Activated naive CD4-positive, alpha-beta T cell treated with anti-CD3 and anti-CD28 coated beads, Interleukin-2, amount 50 U/mL, for 16 hours (primary cell): ENCODE data around the gene GAS7.

Source experiments
- DNase-seq: peaks from one replicate; pipeline ENCODE4 v3.0.0-alpha.2; 2020

Gene GAS7

DNA sequence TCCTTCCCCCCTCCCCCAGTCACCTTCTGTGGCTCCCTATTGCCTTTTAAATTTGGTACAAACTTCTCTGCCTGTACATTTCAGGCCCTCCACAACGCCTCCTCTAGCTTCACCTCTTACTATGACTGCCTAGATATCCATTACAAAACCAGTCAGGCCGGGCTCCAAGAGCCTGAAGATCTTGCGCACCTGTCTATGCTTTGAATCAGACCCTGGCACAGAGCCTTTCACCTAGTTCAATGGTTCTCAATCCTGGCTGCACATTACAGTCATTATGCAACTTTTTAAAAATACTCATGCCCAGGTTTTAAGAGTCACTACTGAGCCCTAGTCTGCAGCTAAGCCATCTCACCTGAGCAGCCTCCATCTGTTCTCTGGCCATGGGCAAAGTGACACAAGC lies 1.6 kb upstream of the GAS7 start:
- DNase-seq, result no peak

- no peak for DNase-seq
These were observed 491 bp downstream of the GAS7 start for GRCh38 chr17:10197721-10198508.

DNA sequence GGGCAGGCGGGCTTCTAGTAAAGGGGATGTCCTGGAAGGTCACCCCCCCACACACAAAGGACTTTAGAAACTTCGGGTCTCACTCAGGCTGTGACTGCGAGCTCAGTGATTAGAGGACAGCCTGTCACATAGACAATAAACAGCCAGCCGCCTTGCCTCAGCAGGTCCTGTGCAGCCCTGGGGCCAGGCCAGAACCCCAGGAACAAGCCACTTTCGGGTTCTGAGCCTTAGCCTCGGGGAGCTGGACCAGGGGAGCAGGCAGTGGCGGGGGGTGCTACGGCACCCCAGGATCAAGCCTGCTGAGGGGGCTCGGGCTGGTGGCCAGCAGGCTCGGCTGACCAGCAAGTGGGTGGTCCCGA lies 1.1 kb downstream of the GAS7 start:
- DNase-seq, result no peak

GRCh38 chr17:10196941-10197340 lies 1.5 kb downstream of the GAS7 start:
- no peak for DNase-seq

GRCh38 chr17:10196384-10196895 lies 2.0 kb downstream of the GAS7 start:
- DNase-seq, result no peak

DNA sequence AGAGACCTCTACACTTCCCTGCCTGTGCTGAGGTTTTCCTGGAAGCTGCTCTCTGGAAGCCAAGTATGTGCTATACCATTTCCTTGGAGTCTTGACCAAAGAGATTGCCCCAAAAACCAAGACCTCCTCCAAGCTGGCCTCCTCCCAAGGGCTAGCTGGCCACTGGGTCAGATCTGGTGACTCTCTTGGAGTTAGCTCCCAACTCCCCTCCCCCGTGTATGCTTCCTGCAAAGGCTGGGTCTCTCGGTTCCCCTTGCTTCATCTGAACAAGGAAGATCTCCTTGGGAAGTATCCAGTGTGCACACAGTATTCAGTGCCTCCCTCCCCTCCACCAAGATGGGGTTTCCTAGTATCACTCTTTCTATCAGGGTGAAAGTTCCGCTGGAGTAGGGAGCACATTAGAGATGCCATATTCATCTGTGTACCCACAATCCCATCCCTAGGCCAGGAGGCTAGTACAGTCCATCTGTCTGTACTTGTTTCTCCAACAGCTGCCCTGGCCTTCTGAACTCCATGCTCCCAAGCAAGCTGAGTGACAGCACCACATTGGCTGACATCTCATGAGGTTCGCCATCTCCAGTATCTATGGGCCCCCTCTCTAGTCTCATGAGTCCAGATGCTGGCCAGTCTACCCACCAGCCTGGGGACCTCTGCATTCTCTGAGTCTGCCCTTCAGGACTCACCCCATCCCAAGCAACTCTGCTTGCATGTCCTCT lies 3.2 kb downstream of the GAS7 start:
- no peak for DNase-seq

DNA sequence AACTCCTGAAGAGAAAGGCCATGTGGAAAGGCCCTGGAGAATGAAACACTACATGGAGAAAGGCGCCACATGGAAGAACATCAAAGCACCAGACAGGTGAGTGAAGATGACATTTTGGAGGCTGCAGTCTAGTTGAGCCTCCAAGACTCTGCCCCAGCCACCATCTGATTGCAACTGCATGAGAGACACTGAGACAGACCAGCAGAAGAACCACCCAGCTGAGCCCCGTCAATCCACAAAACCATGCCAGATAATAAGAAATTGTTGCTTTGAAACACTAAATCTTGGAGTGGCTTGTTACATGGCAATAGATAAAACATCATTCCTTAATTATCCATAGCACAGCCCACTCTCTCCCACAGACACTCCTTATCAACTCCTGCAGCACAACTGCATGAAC lies 4.8 kb downstream of the GAS7 start:
- DNase-seq, result no peak

DNA sequence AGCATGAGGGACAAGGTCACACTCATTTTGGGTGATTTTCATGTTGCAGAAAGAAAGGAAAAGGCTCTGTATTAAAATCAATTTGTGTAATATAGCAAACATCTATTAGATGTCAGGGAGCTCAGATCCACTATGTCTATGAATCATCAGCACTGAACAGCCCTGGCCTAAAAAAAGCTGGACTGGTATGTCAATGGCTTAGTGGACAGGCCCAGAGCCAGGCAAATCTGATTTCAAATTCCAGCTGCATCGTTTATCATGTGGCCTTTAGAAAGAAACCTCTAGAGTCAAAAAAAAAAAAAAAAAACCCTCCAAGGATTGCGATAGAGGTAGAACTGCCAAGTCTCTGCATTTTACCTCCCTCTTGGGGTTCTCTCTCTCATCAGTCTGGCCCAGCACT lies 5.4 kb downstream of the GAS7 start:
- DNase-seq, result no peak

DNA sequence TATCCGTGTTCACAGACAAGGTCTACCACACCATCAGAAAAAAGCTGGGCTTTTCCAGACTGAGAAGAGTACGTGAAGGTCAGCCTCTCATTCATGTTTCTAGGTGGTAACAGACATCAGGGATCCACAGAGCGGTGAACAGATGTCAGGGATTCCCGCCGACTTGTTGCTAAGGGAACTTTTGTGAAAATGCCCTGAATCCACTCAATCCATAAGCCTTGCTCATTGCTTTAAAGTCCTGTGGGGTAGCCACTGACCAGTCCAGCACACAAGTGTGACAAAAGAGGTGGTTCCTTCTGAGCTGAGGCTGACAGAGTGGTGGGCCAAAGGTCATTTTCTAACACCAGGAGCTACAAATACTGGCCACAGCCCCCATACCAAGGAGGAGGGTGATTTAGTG lies 5.9 kb downstream of the GAS7 start:
- DNase-seq, result no peak

DNA sequence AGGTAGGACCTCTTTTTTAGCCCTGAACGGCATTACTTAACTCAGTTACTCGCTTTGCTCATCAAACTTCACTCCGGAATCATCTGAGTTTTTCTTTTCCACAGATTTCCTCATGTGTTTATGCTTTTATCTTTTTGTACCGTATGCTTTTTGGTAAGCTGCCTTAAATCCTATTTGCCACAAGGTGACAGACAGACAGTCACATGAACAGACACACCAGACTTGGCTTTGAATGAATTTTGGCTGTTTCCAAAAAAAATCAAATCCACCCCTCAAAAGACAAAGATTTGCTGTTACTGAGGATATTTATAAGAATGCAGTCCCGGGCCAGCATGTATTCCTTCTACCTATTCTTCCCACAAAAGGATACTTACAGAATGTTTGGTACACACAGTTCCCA lies 10.9 kb downstream of the GAS7 start:
- DNase-seq, result no peak

DNA sequence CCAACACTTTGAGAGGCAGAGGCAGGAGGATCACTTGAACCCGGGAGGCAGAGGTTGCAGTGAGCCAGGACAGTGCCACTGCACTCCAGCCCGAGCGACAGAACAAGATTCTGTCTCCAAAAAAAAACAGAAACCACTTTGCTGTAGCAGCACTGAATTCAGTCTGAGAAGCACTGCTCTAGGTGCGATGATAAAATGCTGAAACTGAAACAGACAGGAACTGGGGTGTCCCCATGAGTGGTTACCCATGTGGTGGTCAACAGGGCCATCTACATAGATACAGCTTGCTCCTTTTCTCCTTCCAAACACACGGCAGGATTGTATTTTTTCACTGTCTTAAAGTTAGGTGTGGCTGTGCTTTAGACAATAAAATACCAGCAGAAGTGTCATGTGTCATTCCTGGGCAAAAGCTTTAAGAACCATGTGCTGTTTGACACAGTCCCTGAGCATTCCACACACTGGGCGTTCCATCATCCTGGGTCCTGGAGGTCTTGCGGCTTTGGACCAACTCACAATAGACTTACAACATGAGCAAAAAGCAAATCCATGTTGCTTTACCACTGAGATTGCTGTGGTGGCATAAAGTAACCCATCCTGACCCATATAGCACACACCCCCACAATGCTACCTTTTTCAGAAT lies 11.5 kb downstream of the GAS7 start:
- no peak for DNase-seq

- DNase-seq, result no peak
These were observed 14.2 kb downstream of the GAS7 start for GRCh38 chr17:10183931-10184930.

DNA sequence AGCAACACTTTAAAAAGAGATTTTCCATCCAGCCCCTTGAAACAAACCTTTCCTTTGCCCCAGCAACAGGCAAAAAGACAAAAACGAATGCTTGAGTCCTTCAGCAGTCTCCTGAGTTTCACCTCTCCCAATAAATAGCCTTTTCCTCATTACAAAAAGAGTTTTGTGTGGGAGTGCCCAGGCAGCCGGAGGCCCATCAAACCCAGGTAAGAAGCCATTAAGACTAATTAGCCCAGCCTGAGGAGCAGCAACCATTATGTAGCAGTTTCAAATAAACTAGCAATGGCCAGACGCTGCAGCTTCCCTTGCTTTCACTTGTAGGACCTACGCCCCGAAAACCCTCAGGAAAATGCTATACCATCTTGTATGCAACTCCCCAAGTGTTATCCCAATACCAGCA lies 15.6 kb downstream of the GAS7 start:
- DNase-seq, result no peak

- DNase-seq, result no peak
These were observed 19.9 kb downstream of the GAS7 start for GRCh38 chr17:10178506-10178991.

- no peak for DNase-seq
These were observed 20.4 kb downstream of the GAS7 start for GRCh38 chr17:10177913-10178505.

- no peak for DNase-seq
These were observed 21.1 kb downstream of the GAS7 start for GRCh38 chr17:10177131-10177912.

DNA sequence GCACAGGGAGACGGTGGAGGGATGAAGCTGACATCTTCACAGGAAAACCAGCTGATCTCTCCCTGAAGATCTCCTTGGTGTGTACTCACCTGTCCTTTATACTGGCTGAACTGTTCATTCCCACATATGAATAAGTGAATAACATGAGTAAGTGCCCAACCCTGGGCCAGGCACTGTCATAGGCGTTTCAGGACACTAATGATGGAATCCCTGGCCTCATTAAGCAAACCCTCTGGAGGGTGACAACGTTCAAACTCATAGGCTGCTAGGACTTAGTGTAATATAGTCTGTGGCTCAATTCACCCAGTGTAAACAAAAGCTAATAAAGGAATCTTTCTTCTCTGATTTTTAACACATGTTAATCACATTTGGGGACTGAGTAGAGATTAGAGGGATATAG lies 24.5 kb downstream of the GAS7 start:
- no peak for DNase-seq

DNA sequence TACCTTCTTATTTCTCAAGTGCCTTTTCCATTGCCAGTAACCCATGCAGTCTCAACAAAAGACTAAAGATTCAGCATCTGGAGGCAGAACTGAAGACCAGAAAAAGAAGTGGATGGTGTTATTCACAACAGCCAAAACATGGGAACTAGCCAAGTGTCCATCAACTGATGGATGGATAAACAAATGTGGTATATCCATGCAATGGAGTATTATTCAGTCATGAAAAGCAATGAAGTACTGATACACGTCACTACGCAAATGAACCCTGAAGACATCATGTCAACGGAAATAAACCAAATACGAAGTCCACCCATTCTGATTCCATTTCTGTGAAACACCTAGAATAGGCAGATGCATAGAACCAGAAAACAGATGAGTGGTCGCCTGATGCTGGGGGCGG lies 25.6 kb downstream of the GAS7 start:
- DNase-seq, result no peak

GRCh38 chr17:10172241-10172741 lies 26.1 kb downstream of the GAS7 start:
- DNase-seq, result no peak

DNA sequence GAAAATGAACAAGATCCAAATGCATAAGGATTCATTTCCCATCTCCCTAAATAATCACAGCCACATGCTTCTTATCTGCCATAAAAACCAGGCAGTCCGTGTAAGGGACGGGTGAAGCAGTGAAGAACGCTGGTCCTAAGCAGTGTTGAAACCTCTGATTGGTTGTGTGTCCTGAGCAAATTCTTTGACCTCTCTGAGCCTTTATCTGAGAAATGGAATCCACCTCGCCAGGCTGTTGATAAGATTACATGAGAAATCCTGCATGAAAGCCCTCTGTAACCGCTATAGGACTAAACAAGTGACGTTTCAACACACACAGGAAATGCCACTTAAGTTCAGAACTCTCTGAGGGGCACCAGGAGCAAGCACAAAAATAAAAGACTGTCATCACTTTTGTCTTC lies 26.8 kb downstream of the GAS7 start:
- DNase-seq, result no peak

DNA sequence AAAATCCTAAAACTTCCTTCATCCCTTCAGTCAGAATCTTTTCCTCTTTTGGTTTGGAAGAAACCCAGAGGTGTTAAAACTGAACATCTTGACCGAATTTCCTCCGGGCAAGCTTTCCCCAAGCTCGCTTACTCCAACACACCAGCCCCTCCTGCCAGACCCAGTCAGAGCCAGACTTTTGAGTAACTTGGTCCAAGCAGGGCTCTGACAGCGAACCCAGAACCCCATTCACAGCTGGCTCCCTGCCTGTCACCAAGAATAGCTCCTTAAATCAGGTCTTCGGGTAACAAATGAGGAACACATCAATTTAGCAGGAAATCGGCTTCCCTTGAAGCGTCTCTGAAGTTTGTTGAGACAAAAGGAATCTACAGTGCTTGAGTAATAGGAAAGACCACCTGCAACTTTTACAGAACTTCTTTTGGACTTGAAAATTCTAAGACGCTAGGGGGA lies 27.3 kb downstream of the GAS7 start:
- DNase-seq, result no peak
